GM19397 (cell line): ENCODE data around the gene MBP.
"Not testable (repeated sequence)": the region's sequence is repeated elsewhere in the genome, so short reads cannot be mapped to it uniquely, and the experiment has no call there.

Experiments used
- ATAC-seq: cut with Tn5 transposase; IDR thresholded peaks from one replicate; pipeline ENCODE4 v1.9.1; 2021; ENCODE audit warnings: mild to moderate bottlenecking, moderate library complexity; ENCODE audit not compliant: unreplicated experiment

Gene MBP

GRCh38 chr18:76980663-76981395 is 151.8 kb downstream of the MBP start:
- ATAC-seq, result peak; percentile 42

GRCh38 chr18:76979906-76980305 is 152.7 kb downstream of the MBP start:
- no peak for ATAC-seq

GRCh38 chr18:76979111-76979751 is 153.4 kb downstream of the MBP start:
- no peak for ATAC-seq

- ATAC-seq, result no peak
Measured at GRCh38 chr18:76978616-76979015, 154.0 kb downstream of the MBP start.

GRCh38 chr18:76977684-76978232 is 154.8 kb downstream of the MBP start:
- ATAC-seq, result no peak

GRCh38 chr18:76977108-76977621 is 155.4 kb downstream of the MBP start:
- no peak for ATAC-seq

GRCh38 chr18:76975577-76976110 is 156.9 kb downstream of the MBP start:
- ATAC-seq, result no peak

GRCh38 chr18:76974386-76974785 is 158.2 kb downstream of the MBP start:
- ATAC-seq, result no peak

- ATAC-seq, result no peak
Measured at GRCh38 chr18:76973520-76974266, 158.9 kb downstream of the MBP start.

GRCh38 chr18:76972846-76973519 is 159.6 kb downstream of the MBP start:
- no peak for ATAC-seq

- ATAC-seq, result no peak
Measured at GRCh38 chr18:76972241-76972640, 160.3 kb downstream of the MBP start.

- no peak for ATAC-seq
Measured at GRCh38 chr18:76970770-76971559, 161.6 kb downstream of the MBP start.

GRCh38 chr18:76967721-76968472 is 164.7 kb downstream of the MBP start:
- ATAC-seq, result no peak

GRCh38 chr18:76967299-76967698 is 165.3 kb downstream of the MBP start:
- ATAC-seq, result not testable (repeated sequence)

- peak; percentile 72 for ATAC-seq
Measured at GRCh38 chr18:76965555-76966151, 166.9 kb downstream of the MBP start.

- peak; percentile 38 for ATAC-seq
Measured at GRCh38 chr18:76963936-76964335, 168.6 kb downstream of the MBP start.

- no peak for ATAC-seq
Measured at GRCh38 chr18:76962851-76963250, 169.7 kb downstream of the MBP start.

GRCh38 chr18:76960528-76961035 is 172.0 kb downstream of the MBP start:
- ATAC-seq, result no peak
